Testis (tissue), 2 donors: Measurements from ENCODE around the gene RLBP1.

Source experiments
- CTCF ChIP-seq, 3 experiments: fragments of 450-650 bp in 2 of 3; fragments of 200-600 bp in 1 of 3; sonication (generic) in 1 of 3; IDR thresholded peaks; one replicate each; pipeline ENCODE4 v1.5.1; 2016 to 2019; ENCODE audit warnings: antibody characterized with exemption in 3 of 3, mild to moderate bottlenecking in 2 of 3, moderate library complexity in 1 of 3
- POLR2A ChIP-seq: fragments of 450-650 bp; IDR thresholded peaks from one replicate; pipeline ENCODE4 v1.6.1; 2017; ENCODE audit warnings: antibody characterized with exemption, mild to moderate bottlenecking, moderate library complexity

- no peak for TF ChIP-seq CTCF (IDR thresholded peaks at IDR 0.05)
- TF ChIP-seq POLR2A: no peak
Observed at GRCh38 chr15:89177116-89177515, 44.3 kb downstream of the RLBP1 start.
